Muscle of back (tissue), 11 donors: ENCODE measurements around the gene DTNA. TPM values are rescaled to one million over a fixed set of nuclear protein-coding genes. Genes with fewer than 3 reads are reported as not detected.
A peak's percentile ranks its signal among the peaks of the same experiment; 100 is the strongest.

ENCODE experiments used
- DNase-seq, 3 donors: peaks; one replicate each; pipeline versions ENCODE4 v3.0.0 to v3.0.0-alpha.2; 2013
- polyA plus RNA-seq, 10 donors: library from polyadenylated mRNA; unstranded; fragments of 120-200 nt; gene quantifications; one replicate each; pipeline ENCODE4 v1.2.1, GENCODE V29; 2013; ENCODE audit not compliant: insufficient read length in 10 of 10

The DTNA gene
- polyA plus RNA-seq, 10 donors, result 49.5 to 127 (median 85.9) TPM

GRCh38 chr18:34764451-34764850, 54.4 kb downstream of the DTNA start:
- no peak for DNase-seq

GRCh38 chr18:34767601-34768027, 57.5 kb downstream of the DTNA start:
- peak in 1 of 3 donors; percentile 79 for DNase-seq

GRCh38 chr18:34771958-34772357, 61.9 kb downstream of the DTNA start:
- DNase-seq, result no peak

- DNase-seq, result peak in 2 of 3 donors; percentile 14 to 40
These were observed 62.8 kb downstream of the DTNA start for GRCh38 chr18:34772887-34773286.

- DNase-seq, result no peak
These were observed 63.3 kb downstream of the DTNA start for GRCh38 chr18:34773378-34773777.

- peak; percentile 51 to 60 (median 53) for DNase-seq
These were observed 64.1 kb downstream of the DTNA start for GRCh38 chr18:34773961-34774766.

GRCh38 chr18:34775461-34775860, 65.4 kb downstream of the DTNA start:
- peak in 2 of 3 donors; percentile 15 to 31 for DNase-seq

GRCh38 chr18:34779112-34779511, 69.0 kb downstream of the DTNA start:
- DNase-seq, result no peak

- no peak for DNase-seq
These were observed 70.8 kb downstream of the DTNA start for GRCh38 chr18:34780856-34781255.

GRCh38 chr18:34783501-34783900, 73.4 kb downstream of the DTNA start:
- DNase-seq, result no peak

GRCh38 chr18:34786162-34786741, 76.2 kb downstream of the DTNA start:
- no peak for DNase-seq

GRCh38 chr18:34787931-34788532, 77.9 kb downstream of the DTNA start:
- peak; percentile 53 to 70 (median 66) for DNase-seq

GRCh38 chr18:34789768-34790344, 79.8 kb downstream of the DTNA start:
- no peak for DNase-seq

- DNase-seq, result no peak
These were observed 84.2 kb downstream of the DTNA start for GRCh38 chr18:34794348-34794747.

GRCh38 chr18:34795070-34795732, 85.1 kb downstream of the DTNA start:
- no peak for DNase-seq

GRCh38 chr18:34796035-34796657, 86.0 kb downstream of the DTNA start:
- DNase-seq, result peak in 2 of 3 donors; percentile 15 to 42

GRCh38 chr18:34799291-34799690, 89.2 kb downstream of the DTNA start:
- no peak for DNase-seq

GRCh38 chr18:34800381-34800780, 90.3 kb downstream of the DTNA start:
- no peak for DNase-seq

- DNase-seq, result no peak
These were observed 91.7 kb downstream of the DTNA start for GRCh38 chr18:34801774-34802173.

- DNase-seq, result no peak
These were observed 92.9 kb downstream of the DTNA start for GRCh38 chr18:34802959-34803358.

- no peak for DNase-seq
These were observed 93.8 kb downstream of the DTNA start for GRCh38 chr18:34803877-34804400.
